CD4-positive, alpha-beta memory T cell (primary cell): ENCODE data around the gene CXCL12. TPM values are rescaled to one million over a fixed set of nuclear protein-coding genes. Genes with fewer than 3 reads are reported as not detected.

ENCODE experiments used
- CTCF ChIA-PET: fragments of 350-600 bp; sonication (Branson Sonifier 250); formaldehyde crosslinking; loops from one replicate; lab custom pipeline; 2021; ENCODE audit warnings: inconsistent platforms; ENCODE audit not compliant: partially characterized antibody; lab: Charles Lee
- POLR2A ChIA-PET: fragments of 350-600 bp; sonication (Branson Sonifier 250); formaldehyde crosslinking; loops from one replicate; lab custom pipeline; 2021; ENCODE audit not compliant: partially characterized antibody; lab: Charles Lee
- DNase-seq, 5 donors: peaks; one replicate each; pipeline versions ENCODE4 v3.0.0 to v3.0.0-alpha.2; 2020 to 2022; ENCODE audit warnings: mixed read lengths in 1 of 5
- H3K27ac ChIP-seq: one replicate; pipeline ENCODE4 v1.7.0; 2013; ENCODE audit warnings: low read depth, low read length
- H3K27me3 ChIP-seq: 2 replicates; pipeline ENCODE4 v1.7.0; 2013; ENCODE audit warnings: mild to moderate bottlenecking, low read length, moderate library complexity; ENCODE audit not compliant: insufficient read depth
- H3K36me3 ChIP-seq: 2 replicates; pipeline ENCODE4 v1.7.0; 2013; ENCODE audit warnings: mild to moderate bottlenecking, low read length, moderate library complexity; ENCODE audit not compliant: insufficient read depth
- H3K4me1 ChIP-seq: 2 replicates; pipeline ENCODE4 v1.7.0; 2013; ENCODE audit warnings: mild to moderate bottlenecking, low read length, moderate library complexity; ENCODE audit not compliant: insufficient read depth
- H3K4me3 ChIP-seq, 2 donors: one replicate each; pipeline ENCODE4 v1.7.0; 2013; ENCODE audit warnings: low read length in 2 of 2, mild to moderate bottlenecking in 1 of 2
- H3K9me3 ChIP-seq, 2 donors: one replicate each; pipeline ENCODE4 v1.7.0; 2013; ENCODE audit warnings: low read length in 2 of 2, control low read depth in 1 of 2; ENCODE audit not compliant: control insufficient read depth in 1 of 2
- H3K27ac Mint-ChIP-seq, 7 donors: one replicate each; pipeline ENCODE4 v1.8.0; 2020 to 2021; ENCODE audit warnings: mixed read lengths in 7 of 7, mild to moderate bottlenecking in 6 of 7, inconsistent platforms in 3 of 7, moderate library complexity in 3 of 7
- H3K27me3 Mint-ChIP-seq, 2 donors: one replicate each; pipeline ENCODE4 v1.8.0; 2020 to 2021; ENCODE audit warnings: mixed read lengths in 2 of 2
- H3K36me3 Mint-ChIP-seq, 2 donors: one replicate each; pipeline ENCODE4 v1.8.0; 2020 to 2021; ENCODE audit warnings: mixed read lengths in 2 of 2, inconsistent platforms in 1 of 2, mild to moderate bottlenecking in 1 of 2
- H3K4me1 Mint-ChIP-seq, 4 donors: one replicate each; pipeline ENCODE4 v1.8.0; 2020 to 2021; ENCODE audit warnings: mixed read lengths in 4 of 4, mild to moderate bottlenecking in 1 of 4
- H3K4me3 Mint-ChIP-seq, 8 donors: one replicate each; pipeline ENCODE4 v1.8.0; 2020 to 2021; ENCODE audit warnings: mixed read lengths in 8 of 8, mild to moderate bottlenecking in 7 of 8, moderate library complexity in 6 of 8, inconsistent platforms in 3 of 8
- H3K9me3 Mint-ChIP-seq, 8 donors: one replicate each; pipeline ENCODE4 v1.8.0; 2020 to 2021; ENCODE audit warnings: mixed read lengths in 8 of 8, mild to moderate bottlenecking in 5 of 8, inconsistent platforms in 3 of 8, moderate library complexity in 1 of 8
- intact Hi-C: fragments of 100-400 bp; cut with micrococcal nuclease; formaldehyde crosslinking; loops from one replicate; pipeline ENCODE4 v1.15.1; 2023
- polyA plus RNA-seq, 2 donors: library from polyadenylated mRNA; unstranded; fragments of 300-500 nt; fragmentation: Illumina TruSeq; gene quantifications; one replicate each; pipeline ENCODE4 v1.2.3, GENCODE V29; 2021
- total RNA-seq, 2 experiments: library from RNA; stranded (reverse); gene quantifications; one replicate each; pipeline ENCODE4 v1.2.3, GENCODE V29; 2021

CXCL12 gene
- total and polyA plus RNA-seq, 4 experiments from 2014 or later = not detected

DNA sequence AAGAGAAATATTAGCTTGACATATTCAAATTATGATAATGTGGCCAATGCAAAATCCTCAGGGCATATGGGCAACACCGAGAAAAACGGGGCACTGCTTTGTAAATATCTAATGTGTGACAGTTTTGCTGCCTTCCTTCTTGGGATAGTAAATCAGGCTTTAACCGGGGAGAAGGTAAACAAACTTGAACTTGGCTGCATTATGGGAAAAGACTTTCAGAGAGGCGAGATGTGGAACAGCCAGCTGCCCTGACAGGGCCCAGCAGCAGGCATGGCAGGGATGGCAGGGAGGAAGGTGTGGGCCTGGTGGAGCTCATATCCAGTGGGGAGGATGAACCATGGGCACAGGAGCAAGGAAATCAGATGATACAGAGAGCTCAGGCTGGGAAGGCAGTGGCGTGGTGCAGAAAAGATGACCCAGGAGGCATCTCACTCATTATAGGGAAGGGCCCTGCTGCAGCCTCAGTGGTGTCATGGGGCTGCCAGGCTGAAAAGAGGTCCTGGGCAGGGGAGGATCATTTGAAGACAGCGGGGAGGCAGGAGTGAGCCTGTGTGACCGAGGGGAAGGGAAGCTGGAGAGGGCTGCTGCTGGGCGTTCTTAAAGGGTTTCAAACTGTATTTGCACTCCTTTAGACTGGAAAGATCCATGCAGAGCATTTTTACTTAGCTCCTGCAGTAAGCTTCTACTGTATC is 26.7 kb downstream of the CXCL12 start:
- H3K9me3 ChIP-seq = no peaks in the 10 kb centered on the region
- Mint-ChIP-seq H3K36me3 (no peaks in the 10 kb centered on the region), H3K27me3 (peaks cover 6 to 8% of the 10 kb centered on the region in 2 donors), H3K27ac (peak overlapping the region in 1 of 7 donors; percentile 0), H3K4me3 (no peak overlapping the region), H3K9me3 (peaks cover 0 to 3% (median 0%) of the 10 kb centered on the region in 8 donors), H3K4me1 (no peaks in the 10 kb centered on the region)
- DNase-seq = no peak
- no peaks in the 10 kb centered on the region for H3K36me3 ChIP-seq
- ChIA-PET CTCF (no interaction called here), POLR2A (no interaction called here)
- no peaks in the 10 kb centered on the region for H3K27me3 ChIP-seq
- H3K27ac ChIP-seq = no peak overlapping the region
- intact Hi-C loops = no loop called here
- H3K4me1 ChIP-seq = no peaks in the 10 kb centered on the region
- no peak overlapping the region for H3K4me3 ChIP-seq

DNA sequence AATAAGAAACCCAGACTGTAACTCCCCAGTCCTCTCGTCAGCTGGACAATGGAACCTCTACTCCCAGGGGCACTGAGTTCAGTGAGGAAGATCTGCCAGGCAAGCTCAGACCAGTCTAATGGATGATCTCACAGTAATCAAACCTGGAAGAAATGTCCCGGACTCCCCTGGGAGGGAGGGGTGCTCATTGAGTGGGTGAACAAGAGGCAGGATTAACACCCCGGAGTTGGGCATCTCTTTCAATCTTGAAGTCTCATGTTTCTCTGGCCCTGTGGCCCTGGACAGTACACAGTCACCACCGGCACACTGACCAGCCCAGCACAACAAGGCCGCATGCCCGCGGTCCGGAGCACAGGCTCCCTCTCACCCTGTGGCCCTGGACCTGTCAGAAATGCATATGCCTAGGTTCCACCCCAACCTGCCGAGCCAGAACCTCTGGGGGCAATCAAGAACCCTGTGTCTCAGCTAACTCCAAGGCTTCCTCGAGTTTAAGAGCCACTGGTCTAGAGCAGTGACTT is 27.8 kb downstream of the CXCL12 start:
- no peak for DNase-seq
- Mint-ChIP-seq H3K4me1 (no peaks in the 10 kb centered on the region), H3K36me3 (no peaks in the 10 kb centered on the region), H3K27me3 (peaks cover 6 to 10% of the 10 kb centered on the region in 2 donors), H3K9me3 (peaks cover 0 to 3% (median 0%) of the 10 kb centered on the region in 8 donors), H3K4me3 (no peak overlapping the region), H3K27ac (no peak overlapping the region)
- Histone ChIP-seq H3K27ac (no peak overlapping the region), H3K9me3 (no peaks in the 10 kb centered on the region), H3K4me3 (no peak overlapping the region), H3K4me1 (no peaks in the 10 kb centered on the region), H3K36me3 (no peaks in the 10 kb centered on the region), H3K27me3 (no peaks in the 10 kb centered on the region)
- POLR2A ChIA-PET = no interaction called here
- intact Hi-C loops = no loop called here
- CTCF ChIA-PET = no interaction called here

DNA sequence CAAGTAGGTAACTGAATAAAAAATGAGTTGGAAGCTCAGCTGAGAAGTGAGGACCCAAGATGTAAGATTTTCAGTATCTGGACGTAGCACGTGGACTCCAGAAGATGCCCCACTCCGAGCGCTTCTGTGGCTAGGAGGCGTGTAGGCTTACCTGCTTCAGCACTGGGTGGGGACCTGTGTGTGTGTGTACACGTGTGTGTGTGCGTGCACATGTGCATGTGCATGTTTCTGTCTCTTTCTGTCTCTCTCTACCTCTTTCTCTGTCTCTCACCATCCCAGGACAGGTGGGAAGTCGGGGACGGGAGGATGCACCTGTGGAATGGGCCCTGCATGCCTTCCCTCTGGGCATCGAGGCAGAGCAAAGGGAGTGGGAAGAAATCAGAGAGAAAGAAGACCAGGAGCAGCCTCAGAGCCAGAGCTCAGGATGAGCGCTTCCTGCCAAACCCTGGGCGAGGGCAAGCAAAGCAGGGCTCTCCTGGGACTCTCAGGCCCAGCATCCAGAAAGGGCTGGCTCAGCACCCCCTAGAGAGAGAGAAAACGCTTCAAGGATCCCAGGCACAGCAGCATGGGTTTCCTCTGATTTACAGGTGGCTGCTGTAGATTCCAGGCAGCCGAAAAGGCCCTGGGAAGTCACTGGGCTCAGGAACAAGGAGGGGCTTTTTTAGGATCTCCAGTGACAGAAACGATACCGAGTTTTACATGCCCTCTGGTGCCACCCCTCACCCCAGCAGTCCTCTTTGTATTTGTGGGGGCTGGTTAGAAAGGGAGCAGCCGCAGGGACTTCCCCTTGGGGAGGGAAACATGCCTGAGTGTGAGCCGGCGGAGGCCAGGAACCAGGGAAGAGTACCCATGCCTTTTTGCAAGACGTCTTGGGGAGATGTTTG is 28.5 kb downstream of the CXCL12 start:
- intact Hi-C loops = no loop called here
- Histone ChIP-seq H3K27me3 (no peaks in the 10 kb centered on the region), H3K9me3 (no peaks in the 10 kb centered on the region), H3K4me3 (no peak overlapping the region), H3K4me1 (no peaks in the 10 kb centered on the region), H3K36me3 (no peaks in the 10 kb centered on the region), H3K27ac (no peak overlapping the region)
- ChIA-PET CTCF (no interaction called here), POLR2A (no interaction called here)
- no peak for DNase-seq
- Mint-ChIP-seq H3K27me3 (peaks cover 6 to 11% of the 10 kb centered on the region in 2 donors), H3K4me1 (no peaks in the 10 kb centered on the region), H3K27ac (no peak overlapping the region), H3K4me3 (no peak overlapping the region), H3K9me3 (peaks cover 0 to 3% (median 0%) of the 10 kb centered on the region in 8 donors), H3K36me3 (no peaks in the 10 kb centered on the region)

DNA sequence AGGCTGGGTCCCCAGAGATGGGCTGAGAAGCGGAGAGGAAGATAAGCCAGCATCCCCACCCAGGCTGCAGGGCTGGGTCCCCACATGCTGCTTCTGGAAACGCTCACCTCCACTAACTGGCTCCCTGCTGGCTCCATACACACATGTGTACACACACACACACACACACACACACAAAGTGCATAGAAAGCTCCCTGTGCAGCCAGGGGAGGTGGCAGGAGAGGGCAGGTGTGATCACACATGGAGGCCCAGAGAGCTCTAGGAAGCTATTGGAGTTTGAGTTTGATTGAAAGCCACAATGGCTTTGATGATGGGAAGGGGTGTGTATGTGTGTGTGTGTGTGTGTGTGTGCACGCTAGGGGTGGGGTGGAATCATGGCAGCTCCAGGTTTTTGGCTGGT is 29.3 kb downstream of the CXCL12 start:
- ChIA-PET POLR2A (no interaction called here), CTCF (no interaction called here)
- Mint-ChIP-seq H3K27me3 (peaks cover 6 to 11% of the 10 kb centered on the region in 2 donors), H3K4me1 (no peaks in the 10 kb centered on the region), H3K9me3 (peaks cover 0 to 3% (median 0%) of the 10 kb centered on the region in 8 donors), H3K4me3 (no peak overlapping the region), H3K27ac (no peak overlapping the region), H3K36me3 (no peaks in the 10 kb centered on the region)
- no peaks in the 10 kb centered on the region for H3K9me3 ChIP-seq
- no peak for DNase-seq
- no peak overlapping the region for H3K4me3 ChIP-seq
- intact Hi-C loops = no loop called here
- H3K4me1 ChIP-seq = no peaks in the 10 kb centered on the region
- H3K27ac ChIP-seq = no peak overlapping the region
- H3K36me3 ChIP-seq = no peaks in the 10 kb centered on the region
- H3K27me3 ChIP-seq = no peaks in the 10 kb centered on the region

DNA sequence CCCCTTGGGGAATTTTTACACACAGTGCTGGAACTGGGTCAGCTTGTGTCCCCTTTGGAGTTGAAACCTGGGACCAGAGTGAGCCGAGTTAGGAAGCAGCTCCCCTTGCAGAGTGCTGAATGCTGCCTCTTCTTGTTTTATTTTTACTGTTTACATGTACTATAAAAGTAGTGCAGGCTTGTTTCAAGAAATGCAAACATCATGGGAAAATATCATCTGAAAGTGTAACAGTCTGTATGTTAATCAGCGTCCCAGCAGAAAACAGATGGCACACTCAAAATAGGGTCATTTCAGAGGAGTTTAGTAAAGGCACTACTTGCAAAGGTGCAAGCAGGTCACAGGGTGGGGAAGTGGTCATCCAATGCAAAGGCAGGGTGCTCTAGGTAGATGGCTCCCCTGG is 30.1 kb downstream of the CXCL12 start:
- no peak overlapping the region for H3K27ac Mint-ChIP-seq
- no peak overlapping the region for H3K4me3 Mint-ChIP-seq
- intact Hi-C loops = no loop called here
- Histone ChIP-seq H3K36me3 (no peaks in the 10 kb centered on the region), H3K9me3 (no peaks in the 10 kb centered on the region), H3K4me1 (no peaks in the 10 kb centered on the region), H3K4me3 (no peak overlapping the region), H3K27ac (no peak overlapping the region), H3K27me3 (no peaks in the 10 kb centered on the region)
- POLR2A ChIA-PET = no interaction called here
- no peak for DNase-seq
- peaks cover 0 to 3% (median 0%) of the 10 kb centered on the region in 8 donors for H3K9me3 Mint-ChIP-seq
- H3K36me3 Mint-ChIP-seq = no peaks in the 10 kb centered on the region
- H3K4me1 Mint-ChIP-seq = no peaks in the 10 kb centered on the region
- peaks cover 6 to 8% of the 10 kb centered on the region in 2 donors for H3K27me3 Mint-ChIP-seq
- CTCF ChIA-PET = no interaction called here

DNA sequence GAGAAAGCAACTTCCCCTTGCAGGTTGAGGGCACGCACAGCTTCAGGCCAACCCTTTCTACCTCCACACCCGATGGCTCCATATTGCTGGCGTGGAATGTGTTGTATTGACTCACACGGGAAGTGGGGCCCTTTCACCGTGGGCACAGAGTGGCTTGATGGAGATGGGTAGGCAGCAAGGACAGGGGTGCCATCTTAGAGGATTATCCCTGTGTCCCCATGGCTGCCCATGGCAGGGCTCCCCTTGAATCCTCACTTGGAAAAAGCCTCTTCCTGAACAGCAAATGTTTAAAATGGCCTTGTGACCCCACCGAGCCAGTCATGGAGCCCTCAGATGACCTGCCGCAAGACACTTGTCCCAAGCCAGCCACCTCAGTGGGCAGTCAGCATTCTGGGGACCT is 31.2 kb downstream of the CXCL12 start:
- no peak for DNase-seq
- ChIA-PET CTCF (no interaction called here), POLR2A (no interaction called here)
- Mint-ChIP-seq H3K36me3 (no peaks in the 10 kb centered on the region), H3K27ac (no peak overlapping the region), H3K4me3 (no peak overlapping the region), H3K9me3 (peaks cover 0 to 3% (median 0%) of the 10 kb centered on the region in 8 donors), H3K4me1 (no peaks in the 10 kb centered on the region), H3K27me3 (peaks cover 6 to 8% of the 10 kb centered on the region in 2 donors)
- Histone ChIP-seq H3K4me3 (no peak overlapping the region), H3K27me3 (no peaks in the 10 kb centered on the region), H3K36me3 (no peaks in the 10 kb centered on the region), H3K27ac (no peak overlapping the region), H3K4me1 (no peaks in the 10 kb centered on the region), H3K9me3 (no peaks in the 10 kb centered on the region)
- intact Hi-C loops = no loop called here

DNA sequence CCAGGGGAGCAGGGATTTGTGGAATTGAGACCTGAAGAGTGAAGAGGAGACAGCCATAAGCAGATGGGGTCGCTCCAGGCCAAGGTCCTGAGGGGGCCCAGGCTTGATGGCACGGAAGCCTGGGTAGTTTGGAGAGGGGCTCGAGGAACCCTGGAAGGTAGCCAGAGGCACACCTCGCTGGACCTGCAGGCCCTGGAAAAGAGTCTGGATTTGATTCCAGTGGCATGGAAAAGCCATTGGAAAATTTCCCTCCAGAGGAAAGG is 31.8 kb downstream of the CXCL12 start:
- no peaks in the 10 kb centered on the region for H3K9me3 ChIP-seq
- no peaks in the 10 kb centered on the region for H3K36me3 ChIP-seq
- DNase-seq = no peak
- no peak overlapping the region for H3K4me3 Mint-ChIP-seq
- no peaks in the 10 kb centered on the region for H3K4me1 Mint-ChIP-seq
- H3K4me1 ChIP-seq = no peaks in the 10 kb centered on the region
- H3K4me3 ChIP-seq = no peak overlapping the region
- CTCF ChIA-PET = no interaction called here
- no peak overlapping the region for H3K27ac Mint-ChIP-seq
- H3K27me3 ChIP-seq = no peaks in the 10 kb centered on the region
- peaks cover 1 to 8% of the 10 kb centered on the region in 2 donors for H3K27me3 Mint-ChIP-seq
- POLR2A ChIA-PET = no interaction called here
- H3K9me3 Mint-ChIP-seq = no peaks in the 10 kb centered on the region
- intact Hi-C loops = no loop called here
- no peaks in the 10 kb centered on the region for H3K36me3 Mint-ChIP-seq
- no peak overlapping the region for H3K27ac ChIP-seq
